Thoracic aorta (tissue), 2 donors: ENCODE measurements around the gene DAGLA. TPM values are rescaled to one million over a fixed set of nuclear protein-coding genes. Genes with fewer than 3 reads are reported as not detected.

Experiments used
- ATAC-seq: fragments of 150-250 bp; one replicate; pipeline ENCODE4 v1.8.0; 2017; ENCODE audit warnings: low read depth; ENCODE audit not compliant: insufficient number of reproducible peaks, low FRiP score
- DNase-seq: peaks from one replicate; pipeline ENCODE4 v3.0.0-alpha.2; 2020; ENCODE audit warnings: low spot score
- H3K27ac ChIP-seq, 2 donors: fragments of 200-600 bp; sonication (generic); 1 replicate in 1 of 2; 2 replicates in 1 of 2; pipeline ENCODE4 v1.5.1; 2016; ENCODE audit warnings: mild to moderate bottlenecking in 2 of 2, moderate library complexity in 2 of 2
- H3K27me3 ChIP-seq: fragments of 200-600 bp; sonication (generic); replicated peaks from 2 replicates; pipeline ENCODE4 v1.6.0; 2016; ENCODE audit warnings: mild to moderate bottlenecking; ENCODE audit not compliant: insufficient read depth
- H3K36me3 ChIP-seq: fragments of 200-600 bp; sonication (generic); one replicate; pipeline ENCODE4 v1.5.1; 2016
- H3K4me1 ChIP-seq, 2 donors: fragments of 200-600 bp; sonication (generic); 1 replicate in 1 of 2; 2 replicates in 1 of 2; pipeline versions ENCODE4 v1.5.1 to v1.6.0; 2016; ENCODE audit warnings: low read depth in 2 of 2, mild to moderate bottlenecking in 1 of 2; ENCODE audit not compliant: control insufficient read depth in 1 of 2
- H3K4me3 ChIP-seq: fragments of 200-600 bp; sonication (generic); 2 replicates; pipeline ENCODE4 v1.5.1; 2016; ENCODE audit warnings: mild to moderate bottlenecking
- H3K9me3 ChIP-seq: fragments of 200-600 bp; sonication (generic); 2 replicates; pipeline ENCODE4 v1.5.1; 2016
- total RNA-seq, 2 donors: library from RNA; depleted of rRNA; stranded (reverse); fragments of >200 nt; gene quantifications; one replicate each; pipeline versions ENCODE4 v1.1.0 to v1.2.3, GENCODE V29; 2016
- TF ChIP-seq, protein P1 (sequence below): fragments of 200-600 bp; sonication (generic); IDR thresholded peaks from one replicate; pipeline ENCODE4 v1.5.1; 2019; ENCODE audit warnings: antibody characterized with exemption

The DAGLA gene
- total RNA-seq, 2 donors from 2014 or later: 1.2 to 1.4 TPM

DNA sequence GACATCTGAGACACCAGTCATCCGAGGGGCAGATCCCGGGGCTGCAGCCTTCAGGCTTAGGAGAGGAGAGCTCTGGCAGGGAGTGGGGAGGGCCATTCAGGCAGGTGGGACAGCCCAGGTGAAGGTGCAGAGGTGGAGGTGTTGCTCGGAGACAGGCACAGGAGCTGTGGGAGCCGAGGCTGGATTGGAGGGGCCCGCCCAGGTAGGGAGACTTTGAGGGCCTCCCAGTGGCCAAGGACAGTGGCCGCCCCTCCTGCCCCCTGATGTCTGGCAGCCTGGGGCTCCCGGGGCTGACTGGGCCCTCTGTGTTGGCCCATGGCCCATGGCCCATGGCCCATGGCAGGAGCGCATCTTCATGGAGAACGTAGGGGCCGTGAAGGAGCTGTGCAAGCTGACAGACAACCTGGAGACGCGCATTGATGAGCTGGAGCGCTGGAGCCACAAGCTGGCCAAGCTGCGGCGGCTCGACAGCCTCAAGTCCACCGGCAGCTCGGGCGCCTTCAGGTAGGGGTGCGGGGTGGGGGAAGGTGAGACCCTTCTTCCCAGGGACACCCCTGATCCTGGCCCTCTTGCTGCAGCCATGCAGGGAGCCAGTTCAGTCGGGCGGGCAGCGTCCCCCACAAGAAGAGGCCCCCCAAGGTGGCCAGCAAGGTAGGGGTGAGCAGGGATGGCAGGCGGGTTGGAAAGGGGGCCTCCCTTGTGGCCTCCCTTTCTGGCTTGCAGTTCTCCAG is 98.9 kb downstream of the DAGLA start:
- no peaks in the 10 kb centered on the region for H3K36me3 ChIP-seq
- no peak for ATAC-seq
- TF ChIP-seq, protein P1, sequence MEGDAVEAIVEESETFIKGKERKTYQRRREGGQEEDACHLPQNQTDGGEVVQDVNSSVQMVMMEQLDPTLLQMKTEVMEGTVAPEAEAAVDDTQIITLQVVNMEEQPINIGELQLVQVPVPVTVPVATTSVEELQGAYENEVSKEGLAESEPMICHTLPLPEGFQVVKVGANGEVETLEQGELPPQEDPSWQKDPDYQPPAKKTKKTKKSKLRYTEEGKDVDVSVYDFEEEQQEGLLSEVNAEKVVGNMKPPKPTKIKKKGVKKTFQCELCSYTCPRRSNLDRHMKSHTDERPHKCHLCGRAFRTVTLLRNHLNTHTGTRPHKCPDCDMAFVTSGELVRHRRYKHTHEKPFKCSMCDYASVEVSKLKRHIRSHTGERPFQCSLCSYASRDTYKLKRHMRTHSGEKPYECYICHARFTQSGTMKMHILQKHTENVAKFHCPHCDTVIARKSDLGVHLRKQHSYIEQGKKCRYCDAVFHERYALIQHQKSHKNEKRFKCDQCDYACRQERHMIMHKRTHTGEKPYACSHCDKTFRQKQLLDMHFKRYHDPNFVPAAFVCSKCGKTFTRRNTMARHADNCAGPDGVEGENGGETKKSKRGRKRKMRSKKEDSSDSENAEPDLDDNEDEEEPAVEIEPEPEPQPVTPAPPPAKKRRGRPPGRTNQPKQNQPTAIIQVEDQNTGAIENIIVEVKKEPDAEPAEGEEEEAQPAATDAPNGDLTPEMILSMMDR: no peak

GRCh38 chr11:61779666-61780525 is 99.7 kb downstream of the DAGLA start:
- ATAC-seq: no peak
- peaks cover 4% of the 10 kb centered on the region for H3K36me3 ChIP-seq
- TF ChIP-seq, protein P1: no peak
- H3K4me3 ChIP-seq: no peak overlapping the region
- H3K9me3 ChIP-seq: no peaks in the 10 kb centered on the region
- H3K27me3 ChIP-seq: no peaks in the 10 kb centered on the region
- H3K4me1 ChIP-seq: no peaks in the 10 kb centered on the region
- DNase-seq: no peak
- no peak overlapping the region for H3K27ac ChIP-seq

More for the DNA sequence above, 98.9 kb downstream of the DAGLA start:
- H3K9me3 ChIP-seq: no peaks in the 10 kb centered on the region
- no peak overlapping the region for H3K4me3 ChIP-seq
- H3K27ac ChIP-seq: no peak overlapping the region
- no peaks in the 10 kb centered on the region for H3K4me1 ChIP-seq
- no peak for DNase-seq
- H3K27me3 ChIP-seq: no peaks in the 10 kb centered on the region

GRCh38 chr11:61780581-61781162 is 100.5 kb downstream of the DAGLA start:
- DNase-seq: no peak
- H3K36me3 ChIP-seq: peaks cover 6% of the 10 kb centered on the region

GRCh38 chr11:61781585-61781984 is 101.4 kb downstream of the DAGLA start:
- H3K4me3 ChIP-seq: no peak overlapping the region
- TF ChIP-seq, protein P1: no peak
- H3K27me3 ChIP-seq: no peaks in the 10 kb centered on the region
- no peaks in the 10 kb centered on the region for H3K9me3 ChIP-seq
- no peak for ATAC-seq
- H3K4me1 ChIP-seq: no peaks in the 10 kb centered on the region
- H3K36me3 ChIP-seq: peaks cover 15% of the 10 kb centered on the region
- DNase-seq: no peak
- no peak overlapping the region for H3K27ac ChIP-seq

More at GRCh38 chr11:61780581-61781162, 100.5 kb downstream of the DAGLA start:
- TF ChIP-seq, protein P1: no peak
- ATAC-seq: no peak
- Histone ChIP-seq H3K27ac (no peak overlapping the region), H3K9me3 (no peaks in the 10 kb centered on the region), H3K27me3 (no peaks in the 10 kb centered on the region), H3K4me3 (no peak overlapping the region), H3K4me1 (no peaks in the 10 kb centered on the region)

- H3K36me3 ChIP-seq: peaks cover 21% of the 10 kb centered on the region
- no peaks in the 10 kb centered on the region for H3K4me1 ChIP-seq
- no peak overlapping the region for H3K4me3 ChIP-seq
- no peaks in the 10 kb centered on the region for H3K9me3 ChIP-seq
- no peaks in the 10 kb centered on the region for H3K27me3 ChIP-seq
- TF ChIP-seq, protein P1: no peak
- no peak for ATAC-seq
- DNase-seq: no peak
- H3K27ac ChIP-seq: no peak overlapping the region
These were observed 102.1 kb downstream of the DAGLA start for GRCh38 chr11:61782299-61782698.
